Epithelial cell of proximal tubule (primary cell): ENCODE data around the gene CAMSAP3. TPM values are rescaled to one million over a fixed set of nuclear protein-coding genes. Genes with fewer than 3 reads are reported as not detected.

Source experiments
- DNase-seq: peaks from one replicate; pipeline ENCODE4 v3.0.0-alpha.2; 2011; ENCODE audit warnings: low read depth
- H3K4me3 ChIP-seq: 2 replicates; pipeline ENCODE4 v1.5.1; 2011; ENCODE audit warnings: low read depth, mild to moderate bottlenecking, low read length
- CTCF ChIP-seq: conservative IDR thresholded peaks from 2 replicates; pipeline ENCODE4 v1.5.1; 2012; ENCODE audit warnings: low read depth, mild to moderate bottlenecking, low read length
- total RNA-seq: library from RNA; depleted of rRNA; stranded (reverse); fragments of >200 nt; gene quantifications from 2 replicates; pipeline ENCODE4 v1.2.3, GENCODE V29; 2015

Gene CAMSAP3, protein sequence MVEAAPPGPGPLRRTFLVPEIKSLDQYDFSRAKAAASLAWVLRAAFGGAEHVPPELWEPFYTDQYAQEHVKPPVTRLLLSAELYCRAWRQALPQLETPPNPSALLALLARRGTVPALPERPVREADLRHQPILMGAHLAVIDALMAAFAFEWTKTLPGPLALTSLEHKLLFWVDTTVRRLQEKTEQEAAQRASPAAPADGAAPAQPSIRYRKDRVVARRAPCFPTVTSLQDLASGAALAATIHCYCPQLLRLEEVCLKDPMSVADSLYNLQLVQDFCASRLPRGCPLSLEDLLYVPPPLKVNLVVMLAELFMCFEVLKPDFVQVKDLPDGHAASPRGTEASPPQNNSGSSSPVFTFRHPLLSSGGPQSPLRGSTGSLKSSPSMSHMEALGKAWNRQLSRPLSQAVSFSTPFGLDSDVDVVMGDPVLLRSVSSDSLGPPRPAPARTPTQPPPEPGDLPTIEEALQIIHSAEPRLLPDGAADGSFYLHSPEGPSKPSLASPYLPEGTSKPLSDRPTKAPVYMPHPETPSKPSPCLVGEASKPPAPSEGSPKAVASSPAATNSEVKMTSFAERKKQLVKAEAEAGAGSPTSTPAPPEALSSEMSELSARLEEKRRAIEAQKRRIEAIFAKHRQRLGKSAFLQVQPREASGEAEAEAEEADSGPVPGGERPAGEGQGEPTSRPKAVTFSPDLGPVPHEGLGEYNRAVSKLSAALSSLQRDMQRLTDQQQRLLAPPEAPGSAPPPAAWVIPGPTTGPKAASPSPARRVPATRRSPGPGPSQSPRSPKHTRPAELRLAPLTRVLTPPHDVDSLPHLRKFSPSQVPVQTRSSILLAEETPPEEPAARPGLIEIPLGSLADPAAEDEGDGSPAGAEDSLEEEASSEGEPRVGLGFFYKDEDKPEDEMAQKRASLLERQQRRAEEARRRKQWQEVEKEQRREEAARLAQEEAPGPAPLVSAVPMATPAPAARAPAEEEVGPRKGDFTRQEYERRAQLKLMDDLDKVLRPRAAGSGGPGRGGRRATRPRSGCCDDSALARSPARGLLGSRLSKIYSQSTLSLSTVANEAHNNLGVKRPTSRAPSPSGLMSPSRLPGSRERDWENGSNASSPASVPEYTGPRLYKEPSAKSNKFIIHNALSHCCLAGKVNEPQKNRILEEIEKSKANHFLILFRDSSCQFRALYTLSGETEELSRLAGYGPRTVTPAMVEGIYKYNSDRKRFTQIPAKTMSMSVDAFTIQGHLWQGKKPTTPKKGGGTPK
- 5.6 and 12.4 TPM in 2 replicates for total RNA-seq

DNA sequence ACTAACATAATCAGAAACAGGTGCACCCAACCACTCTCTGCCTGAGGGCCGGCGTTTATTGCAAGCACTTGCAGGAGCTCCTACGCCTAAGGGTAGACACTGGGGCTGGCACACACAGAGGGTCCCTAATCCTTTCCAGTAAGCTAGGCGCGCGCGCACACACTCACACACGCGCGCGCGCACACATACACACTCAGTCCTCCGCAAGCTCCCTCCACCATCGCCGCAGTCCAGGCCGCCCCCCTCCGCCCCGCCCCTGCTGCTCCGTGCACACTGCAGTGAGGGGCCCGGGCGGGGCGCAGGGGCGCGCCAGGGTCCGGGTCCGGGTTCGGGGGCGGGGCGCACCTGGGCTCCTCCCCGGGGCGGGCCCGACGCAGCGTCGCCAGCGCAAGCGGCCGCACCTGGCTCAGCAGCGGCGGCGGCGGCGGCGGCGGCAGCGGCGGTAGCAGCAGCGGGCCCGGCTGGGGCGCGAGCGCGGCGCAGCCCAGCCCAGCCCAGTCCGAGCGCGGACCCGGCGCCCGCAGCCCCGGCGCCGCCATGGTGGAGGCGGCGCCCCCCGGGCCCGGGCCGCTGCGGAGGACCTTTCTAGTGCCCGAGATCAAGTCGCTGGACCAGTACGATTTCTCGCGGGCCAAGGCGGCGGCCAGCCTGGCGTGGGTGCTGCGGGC is at the start of gene CAMSAP3:
CAMSAP3 (plus strand) TSS at position 398 of the 668 bp plus-strand sequence; CDS start at position 538, 140 bp downstream.
- DNase-seq: no peak
- peak within 1 kb of the TSS; percentile 61 for H3K4me3 ChIP-seq
- no peak for TF ChIP-seq CTCF

DNA sequence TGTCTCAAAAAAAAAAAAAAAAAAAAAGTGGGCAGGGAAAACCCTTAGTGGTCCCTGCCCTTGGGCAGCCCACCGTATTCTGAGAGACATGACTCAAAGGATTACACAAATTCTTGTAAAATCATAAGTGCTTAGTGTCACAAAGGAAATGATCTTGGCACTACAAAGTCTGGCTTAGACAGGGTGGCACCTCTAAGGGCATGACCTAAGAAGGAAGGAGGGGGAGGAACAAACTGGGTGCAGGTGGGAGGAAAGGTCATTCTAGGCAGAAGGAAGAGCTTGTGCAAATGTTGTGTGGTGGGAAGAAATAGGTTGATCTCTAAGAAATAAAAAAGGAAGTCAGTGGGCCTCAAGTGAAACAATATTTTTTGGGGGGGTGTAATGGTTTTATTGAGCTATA is 49.8 kb upstream of the CAMSAP3 start:
- no peak for TF ChIP-seq CTCF
- no peak overlapping the region for H3K4me3 ChIP-seq
- no peak for DNase-seq

GRCh38 chr19:7547159-7547558 is 48.5 kb upstream of the CAMSAP3 start:
- no peak overlapping the region for H3K4me3 ChIP-seq
- TF ChIP-seq CTCF: no peak
- no peak for DNase-seq

DNA sequence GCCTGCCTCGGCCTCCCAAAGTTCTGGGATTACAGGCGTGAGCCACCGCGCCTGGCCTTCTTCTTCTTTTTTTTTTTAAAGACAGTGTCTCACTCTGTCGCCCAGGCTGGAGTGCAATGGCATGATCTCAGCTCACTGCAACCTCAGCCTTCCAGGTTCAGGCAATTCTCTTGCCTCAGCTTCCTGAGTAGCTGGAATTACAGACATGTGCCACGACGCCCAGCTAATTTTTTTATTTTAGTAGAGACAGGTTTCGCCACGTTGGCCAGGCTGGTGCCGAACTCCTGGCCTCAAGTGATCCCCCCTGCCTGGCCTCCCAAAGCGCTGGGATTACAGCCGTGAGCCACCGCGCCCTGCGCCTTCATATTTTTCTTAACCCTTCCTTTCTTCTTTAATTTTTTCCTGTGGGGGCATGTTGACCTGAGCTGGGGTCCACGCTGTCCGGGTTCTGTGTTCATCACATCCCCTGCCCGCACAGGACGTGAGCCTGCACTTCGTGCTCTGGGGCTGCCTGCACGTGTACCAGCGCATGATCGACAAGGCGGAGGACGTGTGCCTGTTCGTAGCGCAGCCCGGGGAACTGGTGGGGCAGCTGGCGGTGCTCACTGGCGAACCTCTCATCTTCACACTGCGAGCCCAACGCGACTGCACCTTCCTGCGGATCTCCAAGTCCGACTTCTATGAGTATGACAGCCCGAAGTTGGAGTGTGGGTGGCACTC is 46.1 kb upstream of the CAMSAP3 start:
- no peak for TF ChIP-seq CTCF
- H3K4me3 ChIP-seq: no peak overlapping the region
- DNase-seq: no peak

DNA sequence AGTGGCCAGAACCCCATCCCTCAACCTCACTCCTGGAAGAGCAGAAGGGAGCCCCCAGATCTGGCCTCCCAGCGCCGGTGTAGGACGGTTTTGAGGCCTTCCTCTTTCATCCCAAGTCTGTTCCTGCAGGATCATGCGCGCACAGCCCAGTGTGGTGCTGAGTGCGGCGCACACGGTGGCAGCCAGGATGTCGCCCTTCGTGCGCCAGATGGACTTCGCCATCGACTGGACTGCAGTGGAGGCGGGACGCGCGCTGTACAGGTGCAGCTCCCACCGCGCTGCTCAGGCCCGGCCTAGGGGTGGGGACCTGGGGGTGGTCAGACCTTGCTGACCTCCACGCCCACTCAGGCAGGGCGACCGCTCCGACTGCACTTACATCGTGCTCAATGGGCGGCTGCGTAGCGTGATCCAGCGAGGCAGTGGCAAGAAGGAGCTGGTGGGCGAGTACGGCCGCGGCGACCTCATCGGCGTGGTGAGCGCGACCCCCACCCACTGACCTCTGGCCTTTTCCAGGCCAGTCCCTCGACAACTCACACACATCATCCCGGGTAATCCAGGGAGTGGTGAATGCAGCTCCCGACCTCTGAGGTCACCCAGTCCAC is 45.4 kb upstream of the CAMSAP3 start:
- H3K4me3 ChIP-seq: no peak overlapping the region
- DNase-seq: no peak
- no peak for TF ChIP-seq CTCF
